Thyroid gland (tissue), 4 donors: ENCODE measurements around the gene NOX5. TPM values are rescaled to one million over a fixed set of nuclear protein-coding genes. Genes with fewer than 3 reads are reported as not detected.

Experiments
- DNase-seq, 2 donors: peaks; one replicate each; pipeline ENCODE4 v3.0.0-alpha.2; 2019
- H3K27ac ChIP-seq, 3 donors: fragments of 200-600 bp; sonication (generic); 1 replicate in 2 of 3; 2 replicates in 1 of 3; pipeline ENCODE4 v1.5.1; 2016 to 2019; ENCODE audit warnings: mild to moderate bottlenecking in 1 of 3, moderate library complexity in 1 of 3
- H3K27me3 ChIP-seq: fragments of 200-600 bp; sonication (generic); one replicate; pipeline ENCODE4 v1.5.1; 2019
- H3K36me3 ChIP-seq, 2 donors: fragments of 200-600 bp; sonication (generic); one replicate each; pipeline ENCODE4 v1.5.1; 2016 to 2019
- H3K4me1 ChIP-seq, 2 donors: fragments of 200-600 bp; sonication (generic); one replicate each; pipeline ENCODE4 v1.5.1; 2017 to 2019
- H3K4me3 ChIP-seq, 3 donors: fragments of 200-600 bp; sonication (generic); replicated peaks in 1 of 3; 1 replicate in 2 of 3; 2 replicates in 1 of 3; pipeline ENCODE4 v1.5.1; 2016; ENCODE audit warnings: mild to moderate bottlenecking in 1 of 3
- H3K9me3 ChIP-seq: fragments of 200-600 bp; sonication (generic); one replicate; pipeline ENCODE4 v1.5.1; 2017
- CTCF ChIP-seq, 6 experiments: fragments of 200-600 bp in 3 of 6; fragments of 450-650 bp in 3 of 6; sonication (generic) in 3 of 6; IDR thresholded peaks; one replicate each; pipeline ENCODE4 v1.5.1; 2016 to 2019; ENCODE audit warnings: antibody characterized with exemption in 6 of 6, mild to moderate bottlenecking in 2 of 6, inconsistent platforms in 1 of 6, moderate library complexity in 1 of 6
- POLR2A ChIP-seq, 2 donors: fragments of 450-650 bp; IDR thresholded peaks; one replicate each; pipeline ENCODE4 v1.6.1; 2017; ENCODE audit warnings: antibody characterized with exemption in 2 of 2, mild to moderate bottlenecking in 2 of 2, moderate library complexity in 1 of 2
- WGBS, 2 donors: methylation state at CpG; one replicate each; pipeline ENCODE4 v1.1.5; 2017; 5-methylcytosine and 5-hydroxymethylcytosine counted together
- intact Hi-C: fragments of 100-400 bp; cut with DNase I; formaldehyde crosslinking; loops from one replicate; pipeline ENCODE4 v1.15.1; 2023
- total RNA-seq, 4 donors: library from RNA; depleted of rRNA; stranded (reverse); fragments of >200 nt; gene quantifications; one replicate each; pipeline ENCODE4 v1.2.3, GENCODE V29; 2016

Gene NOX5
- total RNA-seq, 4 donors from 2014 or later = 0.22 to 0.88 (median 0.50) TPM

DNA sequence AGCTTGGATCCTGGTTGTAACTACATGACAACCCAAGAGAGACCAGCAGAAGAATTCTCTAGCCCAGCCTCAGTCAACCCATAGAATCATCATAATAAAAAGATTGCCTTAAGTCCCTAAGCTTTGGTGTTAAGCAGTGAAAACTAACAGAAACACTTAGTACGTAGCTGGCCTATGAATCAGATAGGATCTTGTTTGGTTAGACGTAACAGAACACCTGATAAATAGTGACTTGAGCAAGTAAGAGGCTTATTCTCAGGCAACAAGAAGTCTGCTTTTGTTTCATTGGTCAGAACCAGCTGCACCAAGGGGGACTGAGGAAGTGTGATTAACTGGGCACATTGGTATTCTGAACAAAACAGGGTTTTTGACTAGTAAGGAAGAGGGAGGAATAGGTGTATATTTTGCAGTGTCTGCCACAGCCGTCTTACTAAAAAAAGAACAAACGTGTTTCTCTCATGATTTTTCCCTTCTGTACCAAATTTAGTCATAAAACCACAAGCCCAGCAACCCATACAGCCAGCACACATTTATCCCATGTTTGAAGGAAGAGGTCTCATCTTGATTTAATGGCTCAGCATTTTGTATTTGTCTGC lies 92.6 kb downstream of the NOX5 start:
- no peak for DNase-seq
- 79 to 83% methylated on average over 4 of the region's 4 CpGs for WGBS, 2 donors
- intact Hi-C loops = no loop called here
- Histone ChIP-seq H3K9me3 (no peaks in the 10 kb centered on the region), H3K27ac (no peak overlapping the region), H3K27me3 (no peaks in the 10 kb centered on the region), H3K4me1 (no peaks in the 10 kb centered on the region), H3K36me3 (no peaks in the 10 kb centered on the region), H3K4me3 (no peak overlapping the region)
- TF ChIP-seq POLR2A (IDR thresholded peaks at IDR 0.05) (no peak), CTCF (IDR thresholded peaks at IDR 0.05) (no peak)

Other genes starting within 250 kb of the NOX5 start
- gene ANP32A, start 193.8 kb upstream of the NOX5 start, total RNA-seq = 100 to 1,000 TPM in 1 of 4 donors, 10 to 100 TPM in 3; 65.4 to 116 (median 79.5) TPM
- gene SPESP1, start 84.2 kb upstream of the NOX5 start, total RNA-seq = 10 to 100 TPM in 1 of 4 donors, 1 to 10 TPM in 3; 2.7 to 10.1 (median 5.1) TPM
- gene GLCE, start 145.9 kb downstream of the NOX5 start, total RNA-seq = 10 to 100 TPM in 3 of 4 donors, 1 to 10 TPM in 1; 7.6 to 16.1 (median 11.9) TPM